ENCODE data around the gene JPH4. TPM values are rescaled to one million over a fixed set of nuclear protein-coding genes. Genes with fewer than 3 reads are reported as not detected.
"Not testable (repeated sequence)": the region's sequence is repeated elsewhere in the genome, so short reads cannot be mapped to it uniquely, and the experiment has no call there.

The JPH4 gene
- total RNA-seq, 4 donors from 2014 or later, result 0.09 TPM; not detected in 3

GRCh38 chr14:23590198-23590597 lies 11.6 kb upstream of the JPH4 start:
- DNase-seq (no peak), ATAC-seq (no peak)
- intact Hi-C loops (cut with DNase I; ENCODE audit: low total_unique reads), result no loop called here
- Histone ChIP-seq H3K36me3 (no peaks in the 10 kb centered on the region), H3K27ac (no peak overlapping the region), H3K4me3 (no peak overlapping the region), H3K27me3 (peaks cover 0 to 4% (median 3%) of the 10 kb centered on the region in 3 donors), H3K9me3 (no peaks in the 10 kb centered on the region), H3K4me1 (no peaks in the 10 kb centered on the region)
- in situ Hi-C loops (cut with MboI; ENCODE audit: low sequenced_read_pairs in 4 of 4), result no loop called here
- TF ChIP-seq CTCF (IDR thresholded peaks at IDR 0.05 in 4 of 5, conservative IDR thresholded peaks at IDR 0.05 in 1 of 5), result no peak
- TF ChIP-seq POLR2A (IDR thresholded peaks at IDR 0.05), result no peak

GRCh38 chr14:23589606-23590005 lies 11.0 kb upstream of the JPH4 start:
- TF ChIP-seq CTCF (IDR thresholded peaks at IDR 0.05 in 4 of 5, conservative IDR thresholded peaks at IDR 0.05 in 1 of 5) (no peak), POLR2A (IDR thresholded peaks at IDR 0.05) (no peak)
- no peak overlapping the region for H3K27ac ChIP-seq
- no peaks in the 10 kb centered on the region for H3K9me3 ChIP-seq
- intact Hi-C loops (cut with DNase I; ENCODE audit: low total_unique reads) (no loop called here), in situ Hi-C loops (cut with MboI; ENCODE audit: low sequenced_read_pairs in 4 of 4) (no loop called here)
- no peak overlapping the region for H3K4me3 ChIP-seq
- no peaks in the 10 kb centered on the region for H3K36me3 ChIP-seq
- H3K4me1 ChIP-seq, result no peaks in the 10 kb centered on the region
- DNase-seq (no peak), ATAC-seq (no peak)
- peaks cover 0 to 4% (median 3%) of the 10 kb centered on the region in 3 donors for H3K27me3 ChIP-seq

- in situ Hi-C loops (cut with MboI; ENCODE audit: low sequenced_read_pairs in 4 of 4), result no loop called here
- ATAC-seq, result peak in 1 of 2 donors; percentile 51
- TF ChIP-seq POLR2A (IDR thresholded peaks at IDR 0.05), result no peak
- peak in 4 of 5 experiments; percentile 20 to 51 (median 42) for TF ChIP-seq CTCF (IDR thresholded peaks at IDR 0.05 in 4 of 5, conservative IDR thresholded peaks at IDR 0.05 in 1 of 5)
Observed at GRCh38 chr14:23588884-23589598, 10.5 kb upstream of the JPH4 start.

GRCh38 chr14:23584527-23585203 lies 6.1 kb upstream of the JPH4 start:
- DNase-seq; H3K36me3 ChIP-seq; intact Hi-C loops (cut with DNase I; ENCODE audit: low total_unique reads); H3K9me3 ChIP-seq; H3K4me1 ChIP-seq; H3K27ac ChIP-seq; H3K4me3 ChIP-seq; ATAC-seq; in situ Hi-C loops (cut with MboI; ENCODE audit: low sequenced_read_pairs in 4 of 4): not testable (repeated sequence)
- H3K27me3 ChIP-seq, result peaks cover 4 to 16% (median 9%) of the 10 kb centered on the region in 3 donors

More at GRCh38 chr14:23588884-23589598, 10.5 kb upstream of the JPH4 start:
- DNase-seq, result peak; percentile 52 to 59
- Histone ChIP-seq H3K4me1 (no peaks in the 10 kb centered on the region), H3K27ac (no peak overlapping the region), H3K9me3 (no peaks in the 10 kb centered on the region), H3K4me3 (no peak overlapping the region), H3K36me3 (no peaks in the 10 kb centered on the region), H3K27me3 (peaks cover 0 to 4% (median 3%) of the 10 kb centered on the region in 3 donors)
- intact Hi-C loops (cut with DNase I; ENCODE audit: low total_unique reads), result no loop called here

- DNase-seq; H3K4me1 ChIP-seq; H3K9me3 ChIP-seq; H3K27ac ChIP-seq; intact Hi-C loops (cut with DNase I; ENCODE audit: low total_unique reads); H3K4me3 ChIP-seq; H3K36me3 ChIP-seq; in situ Hi-C loops (cut with MboI; ENCODE audit: low sequenced_read_pairs in 4 of 4); ATAC-seq: not testable (repeated sequence)
- peaks cover 9 to 17% (median 13%) of the 10 kb centered on the region in 3 donors for H3K27me3 ChIP-seq
Observed at GRCh38 chr14:23583761-23584526, 5.4 kb upstream of the JPH4 start.

Data from gastrocnemius medialis (tissue), 4 donors.